Breast epithelium (tissue), 4 donors: ENCODE data around the gene IL18BP. TPM values are rescaled to one million over a fixed set of nuclear protein-coding genes. Genes with fewer than 3 reads are reported as not detected.

Experiments used
- DNase-seq, 2 donors: peaks; one replicate each; pipeline ENCODE4 v3.0.0-alpha.2; 2019; ENCODE audit warnings: low spot score in 2 of 2
- H3K27ac ChIP-seq, 2 donors: fragments of 200-600 bp; sonication (generic) in 1 of 2; one replicate each; pipeline ENCODE4 v1.5.1; 2016 to 2019; ENCODE audit warnings: mild to moderate bottlenecking in 1 of 2
- H3K27me3 ChIP-seq, 2 donors: fragments of 200-600 bp; sonication (generic) in 1 of 2; one replicate each; pipeline versions ENCODE4 v1.5.1 to v1.6.0; 2017 to 2019; ENCODE audit warnings: control low read depth in 1 of 2, mild to moderate bottlenecking in 1 of 2
- H3K36me3 ChIP-seq: fragments of 200-600 bp; one replicate; pipeline ENCODE4 v1.5.1; 2019
- H3K4me1 ChIP-seq, 2 donors: fragments of 200-600 bp; sonication (generic); one replicate each; pipeline ENCODE4 v1.5.1; 2016 to 2019; ENCODE audit warnings: control low read depth in 1 of 2
- H3K4me3 ChIP-seq, 3 donors: fragments of 200-600 bp; sonication (generic); 1 replicate in 2 of 3; 2 replicates in 1 of 3; pipeline ENCODE4 v1.5.1; 2016 to 2019; ENCODE audit warnings: mild to moderate bottlenecking in 3 of 3, moderate library complexity in 2 of 3
- H3K9me3 ChIP-seq, 2 donors: fragments of 200-600 bp; sonication (generic) in 1 of 2; one replicate each; pipeline ENCODE4 v1.5.1; 2016 to 2019; ENCODE audit warnings: control low read depth in 1 of 2
- CTCF ChIP-seq, 3 donors: fragments of 450-650 bp; IDR thresholded peaks; one replicate each; pipeline ENCODE4 v1.5.1; 2016 to 2017; ENCODE audit warnings: antibody characterized with exemption in 3 of 3, mild to moderate bottlenecking in 3 of 3, moderate library complexity in 3 of 3
- POLR2A ChIP-seq: fragments of 450-650 bp; IDR thresholded peaks from one replicate; pipeline ENCODE4 v1.6.1; 2016; ENCODE audit warnings: antibody characterized with exemption, mild to moderate bottlenecking, moderate library complexity
- POLR2AphosphoS5 ChIP-seq, 3 donors: sonication (generic); formaldehyde crosslinking; IDR thresholded peaks; one replicate each; pipeline ENCODE4 v1.6.1; 2017; ENCODE audit warnings: antibody characterized with exemption in 3 of 3
- intact Hi-C: fragments of 100-400 bp; cut with DNase I; formaldehyde crosslinking; loops from one replicate; pipeline ENCODE4 v1.15.1; 2023; ENCODE audit warnings: low total_unique reads
- total RNA-seq, 3 donors: library from RNA; depleted of rRNA; stranded (reverse); fragments of >200 nt; gene quantifications; one replicate each; pipeline ENCODE4 v1.1.0, GENCODE V29; 2016

The IL18BP gene
- total RNA-seq, 3 donors from 2014 or later, result 2.6 to 10.4 (median 10.2) TPM

DNA sequence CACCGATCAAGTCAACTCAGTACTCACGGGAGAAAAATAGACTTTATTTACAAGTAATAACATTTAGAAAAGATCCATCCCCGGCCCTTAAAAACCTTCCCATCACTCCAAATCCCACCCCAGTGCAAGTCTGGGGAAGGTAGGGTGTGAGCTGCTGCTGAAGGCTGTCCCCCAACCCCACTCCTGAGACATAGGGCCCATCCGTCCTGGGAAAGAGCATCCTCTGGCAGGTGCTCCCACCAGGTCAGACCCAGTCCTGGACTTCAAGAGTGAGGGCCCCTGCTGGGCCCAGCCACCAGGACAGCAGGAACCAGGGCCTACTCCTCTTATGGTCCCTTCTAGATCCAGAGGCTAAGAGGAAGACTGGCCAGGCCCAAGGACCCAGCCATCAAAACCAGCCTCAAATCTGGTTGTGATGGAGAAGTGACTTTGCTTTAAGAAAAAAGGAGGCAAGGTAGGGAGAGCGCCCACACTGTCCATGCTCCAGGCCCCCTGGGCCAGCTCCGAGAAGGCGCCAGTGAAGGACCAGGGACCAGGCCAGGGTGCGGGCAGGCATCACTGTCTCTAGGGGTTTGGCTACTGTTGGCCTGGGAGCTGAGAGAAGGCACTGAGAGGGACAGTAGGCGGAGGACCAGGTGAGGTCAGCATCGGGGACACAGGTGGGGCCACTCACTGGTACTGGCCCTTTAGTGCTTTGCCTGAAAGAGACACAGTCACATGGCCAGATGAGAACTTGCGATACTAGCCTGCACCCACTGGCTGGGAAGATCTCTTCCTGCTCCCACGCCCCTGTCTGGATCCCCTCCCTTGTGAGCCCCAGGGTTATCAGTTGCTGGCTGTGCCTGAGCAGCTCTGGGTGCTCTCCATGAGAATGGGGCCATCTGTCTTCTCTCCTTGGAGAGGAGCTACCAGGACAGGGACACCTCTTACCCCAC is 4.4 kb downstream of the IL18BP start:
- Histone ChIP-seq H3K4me3 (no peak overlapping the region), H3K9me3 (no peaks in the 10 kb centered on the region), H3K27ac (peak overlapping the region in 1 of 2 donors; percentile 7), H3K36me3 (peaks cover 24% of the 10 kb centered on the region), H3K4me1 (peaks cover 0 to 7% of the 10 kb centered on the region in 2 donors), H3K27me3 (no peaks in the 10 kb centered on the region)
- TF ChIP-seq POLR2AphosphoS5 (IDR thresholded peaks at IDR 0.05) (no peak), CTCF (IDR thresholded peaks at IDR 0.05) (no peak), POLR2A (no peak)
- intact Hi-C loops, result loop anchor here (1.0 kb wide), 1 partner anchor 19 kb away; no protein-coding TSS in a partner anchor
- peak in 1 of 2 donors; percentile 47 for DNase-seq

DNA sequence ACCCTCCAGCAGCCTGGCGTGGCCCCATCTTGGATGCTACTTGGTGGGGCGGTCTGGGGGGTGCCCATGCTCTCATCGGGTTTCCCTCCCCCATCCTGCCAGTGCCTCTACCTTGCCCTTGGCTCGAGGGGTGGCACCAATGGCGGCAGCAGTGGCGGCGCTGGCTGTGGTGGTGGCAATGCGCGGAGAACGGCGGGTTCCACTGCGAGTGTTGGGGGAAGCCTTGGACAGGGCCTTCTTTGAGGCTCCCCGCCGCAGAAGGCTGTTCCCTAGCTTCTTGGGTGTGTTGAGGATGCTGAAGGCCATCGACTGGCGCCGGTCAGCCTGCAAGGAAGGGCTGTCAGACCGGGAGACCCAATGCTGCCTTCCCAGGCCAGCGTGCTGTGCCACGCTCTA is 5.1 kb downstream of the IL18BP start:
- DNase-seq, result peak in 1 of 2 donors; percentile 44
- H3K9me3 ChIP-seq, result no peaks in the 10 kb centered on the region
- H3K36me3 ChIP-seq, result peaks cover 30% of the 10 kb centered on the region
- TF ChIP-seq CTCF (IDR thresholded peaks at IDR 0.05) (no peak), POLR2AphosphoS5 (IDR thresholded peaks at IDR 0.05) (no peak), POLR2A (no peak)
- peak overlapping the region in 1 of 2 donors; percentile 7 for H3K27ac ChIP-seq
- intact Hi-C loops, result no loop called here
- no peak overlapping the region for H3K4me3 ChIP-seq
- H3K4me1 ChIP-seq, result peaks cover 0 to 7% of the 10 kb centered on the region in 2 donors
- H3K27me3 ChIP-seq, result no peaks in the 10 kb centered on the region

DNA sequence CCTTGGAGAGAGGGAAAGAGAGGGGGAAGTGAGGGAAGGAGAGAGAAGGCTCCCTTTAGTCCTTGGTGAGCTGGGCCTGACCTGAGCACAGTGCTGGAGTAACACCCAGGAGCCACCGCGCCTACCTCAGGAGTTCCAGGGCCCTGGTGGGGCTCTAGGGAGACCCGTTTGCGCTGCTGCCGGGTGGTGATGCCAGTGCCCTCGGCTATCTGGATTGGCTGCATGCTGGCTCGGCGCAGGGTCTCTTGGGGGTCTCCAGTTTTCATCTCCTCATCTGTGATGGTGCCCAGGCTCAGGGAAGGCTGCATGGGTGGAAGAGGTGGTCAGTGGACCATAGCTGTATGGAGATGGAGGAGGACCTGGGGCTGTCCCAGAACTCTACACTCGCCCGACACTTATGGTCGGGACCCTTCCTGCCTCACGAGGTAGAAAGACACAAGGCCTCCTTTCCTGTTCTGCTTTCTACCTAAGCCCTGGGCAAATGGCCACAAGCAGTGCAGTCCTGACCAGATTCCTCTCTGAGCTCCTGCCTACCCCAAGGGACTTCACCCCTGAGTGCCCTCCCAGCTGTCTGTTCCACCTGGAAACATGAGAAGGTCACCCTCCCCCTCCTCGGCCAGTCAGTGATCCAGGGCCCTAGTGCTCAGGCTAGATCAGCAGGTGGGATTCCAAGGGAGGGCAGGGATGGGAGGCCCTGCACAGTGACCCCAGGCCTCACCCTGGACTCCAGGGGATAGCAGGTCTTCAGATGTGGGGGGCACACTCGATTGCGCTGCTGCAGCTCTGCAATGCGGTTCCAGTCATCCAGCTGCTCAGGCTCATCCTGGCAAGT is 6.0 kb downstream of the IL18BP start:
- no peaks in the 10 kb centered on the region for H3K27me3 ChIP-seq
- intact Hi-C loops, result no loop called here
- peaks cover 36% of the 10 kb centered on the region for H3K36me3 ChIP-seq
- H3K4me1 ChIP-seq, result peaks cover 0 to 4% of the 10 kb centered on the region in 2 donors
- H3K27ac ChIP-seq, result peak overlapping the region; percentile 5 to 55
- TF ChIP-seq CTCF (IDR thresholded peaks at IDR 0.05) (no peak), POLR2A (no peak), POLR2AphosphoS5 (IDR thresholded peaks at IDR 0.05) (no peak)
- DNase-seq, result peak in 1 of 2 donors; percentile 45
- no peaks in the 10 kb centered on the region for H3K9me3 ChIP-seq
- H3K4me3 ChIP-seq, result no peak overlapping the region

- H3K4me1 ChIP-seq, result no peaks in the 10 kb centered on the region
- H3K36me3 ChIP-seq, result peaks cover 36% of the 10 kb centered on the region
- TF ChIP-seq CTCF (IDR thresholded peaks at IDR 0.05), result no peak
- TF ChIP-seq POLR2A, result no peak
- intact Hi-C loops, result no loop called here
- peak in 1 of 2 donors; percentile 50 for DNase-seq
- no peak overlapping the region for H3K4me3 ChIP-seq
- H3K9me3 ChIP-seq, result no peaks in the 10 kb centered on the region
- no peaks in the 10 kb centered on the region for H3K27me3 ChIP-seq
- H3K27ac ChIP-seq, result peak overlapping the region in 1 of 2 donors; percentile 55
Measured at GRCh38 chr11:72005347-72006260, 6.9 kb downstream of the IL18BP start.
